Midbrain (tissue), 1 donor: ENCODE measurements around the gene CD302.
"Not testable (repeated sequence)": the region's sequence is repeated elsewhere in the genome, so short reads cannot be mapped to it uniquely, and the experiment has no call there.

Experiments
- DNase-seq: peaks from one replicate; lab custom pipeline; 2025; lab: John Stamatoyannopoulos, UW

CD302 gene

GRCh38 chr2:159793326-159793725 lies 4.7 kb downstream of the CD302 start:
- no peak for DNase-seq

- DNase-seq, result no peak
These were observed 5.4 kb downstream of the CD302 start for GRCh38 chr2:159792599-159792998.

GRCh38 chr2:159792036-159792435 lies 6.0 kb downstream of the CD302 start:
- DNase-seq, result no peak

- DNase-seq, result no peak
These were observed 7.7 kb downstream of the CD302 start for GRCh38 chr2:159790323-159790722.

GRCh38 chr2:159788253-159788652 lies 9.8 kb downstream of the CD302 start:
- no peak for DNase-seq

GRCh38 chr2:159787647-159788046 lies 10.4 kb downstream of the CD302 start:
- not testable (repeated sequence) for DNase-seq

GRCh38 chr2:159786938-159787337 lies 11.1 kb downstream of the CD302 start:
- DNase-seq, result no peak

- DNase-seq, result no peak
These were observed 12.8 kb downstream of the CD302 start for GRCh38 chr2:159785195-159785594.

- DNase-seq, result not testable (repeated sequence)
These were observed 13.3 kb downstream of the CD302 start for GRCh38 chr2:159784744-159785143.

- no peak for DNase-seq
These were observed 14.5 kb downstream of the CD302 start for GRCh38 chr2:159783556-159783955.

- DNase-seq, result no peak
These were observed 21.7 kb downstream of the CD302 start for GRCh38 chr2:159776321-159776720.

- DNase-seq, result no peak
These were observed 23.0 kb downstream of the CD302 start for GRCh38 chr2:159775021-159775420.

GRCh38 chr2:159774370-159774990 lies 23.5 kb downstream of the CD302 start:
- DNase-seq, result no peak

GRCh38 chr2:159773886-159774285 lies 24.1 kb downstream of the CD302 start:
- DNase-seq, result no peak

- no peak for DNase-seq
These were observed 24.6 kb downstream of the CD302 start for GRCh38 chr2:159773426-159773825.

- no peak for DNase-seq
These were observed 28.9 kb downstream of the CD302 start for GRCh38 chr2:159769147-159769546.

- DNase-seq, result no peak
These were observed 35.9 kb downstream of the CD302 start for GRCh38 chr2:159762075-159762474.

GRCh38 chr2:159760326-159760725 lies 37.7 kb downstream of the CD302 start:
- DNase-seq, result no peak

GRCh38 chr2:159759577-159759976 lies 38.4 kb downstream of the CD302 start:
- DNase-seq, result no peak

- DNase-seq, result no peak
These were observed 39.3 kb downstream of the CD302 start for GRCh38 chr2:159758686-159759085.

- no peak for DNase-seq
These were observed 39.8 kb downstream of the CD302 start for GRCh38 chr2:159758239-159758638.

- no peak for DNase-seq
These were observed 42.2 kb downstream of the CD302 start for GRCh38 chr2:159755788-159756187.

- no peak for DNase-seq
These were observed 43.0 kb downstream of the CD302 start for GRCh38 chr2:159755014-159755413.

GRCh38 chr2:159753797-159754196 lies 44.2 kb downstream of the CD302 start:
- no peak for DNase-seq
